KOPT-K1 (cell line): ENCODE data around the gene IGDCC3.

Experiments
- H3K27ac ChIP-seq: fragments of 200-600 bp; sonication (generic); 2 replicates; pipeline ENCODE4 v1.5.1; 2016; ENCODE audit warnings: antibody characterized with exemption, mild to moderate bottlenecking, low read depth, low read length; ENCODE audit not compliant: poor library complexity, severe bottlenecking
- H3K36me3 ChIP-seq: fragments of 200-600 bp; sonication (generic); 2 replicates; pipeline ENCODE4 v1.5.1; 2017; ENCODE audit warnings: antibody characterized with exemption, mild to moderate bottlenecking, low read length, moderate library complexity; ENCODE audit not compliant: insufficient read depth
- H3K9me3 ChIP-seq: fragments of 200-600 bp; sonication (generic); 2 replicates; pipeline ENCODE4 v1.5.1; 2017; ENCODE audit warnings: antibody characterized with exemption, low read length, mild to moderate bottlenecking; ENCODE audit not compliant: insufficient read depth, poor library complexity, severe bottlenecking

The IGDCC3 gene

DNA sequence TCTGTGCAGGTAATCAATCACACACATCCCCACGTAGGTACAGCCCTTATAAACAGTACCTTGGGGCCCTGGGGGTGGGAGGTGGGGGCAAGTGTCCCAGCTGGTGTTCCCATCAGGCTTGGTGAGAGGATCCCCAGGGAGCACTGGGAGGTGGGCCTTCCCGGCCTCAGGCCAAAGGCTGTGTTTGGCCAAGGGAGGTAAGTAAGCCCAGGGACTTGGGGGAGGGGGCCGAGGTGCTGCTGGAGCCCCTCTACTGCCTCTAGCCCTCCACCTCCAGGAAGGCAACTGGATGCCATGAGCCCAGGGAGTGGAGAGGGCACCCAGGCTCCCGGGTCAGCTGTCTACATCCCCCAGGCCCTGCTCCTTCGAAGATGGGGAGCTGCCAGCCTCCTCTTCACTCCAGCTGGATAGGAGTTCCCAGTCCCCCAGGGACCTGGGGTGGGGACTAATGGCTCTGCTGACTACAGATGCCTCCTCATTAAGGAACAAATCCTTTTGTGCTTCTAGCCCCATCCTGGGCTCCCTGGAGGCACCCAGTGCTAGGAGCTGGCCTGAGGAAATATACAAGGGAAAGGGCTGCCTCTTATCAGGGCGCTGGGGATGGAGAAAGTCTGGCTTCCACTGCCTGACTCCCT, 40.2 kb downstream of the IGDCC3 start:
- Histone ChIP-seq H3K36me3 (no peaks in the 10 kb centered on the region), H3K27ac (no peak overlapping the region), H3K9me3 (no peaks in the 10 kb centered on the region)

DNA sequence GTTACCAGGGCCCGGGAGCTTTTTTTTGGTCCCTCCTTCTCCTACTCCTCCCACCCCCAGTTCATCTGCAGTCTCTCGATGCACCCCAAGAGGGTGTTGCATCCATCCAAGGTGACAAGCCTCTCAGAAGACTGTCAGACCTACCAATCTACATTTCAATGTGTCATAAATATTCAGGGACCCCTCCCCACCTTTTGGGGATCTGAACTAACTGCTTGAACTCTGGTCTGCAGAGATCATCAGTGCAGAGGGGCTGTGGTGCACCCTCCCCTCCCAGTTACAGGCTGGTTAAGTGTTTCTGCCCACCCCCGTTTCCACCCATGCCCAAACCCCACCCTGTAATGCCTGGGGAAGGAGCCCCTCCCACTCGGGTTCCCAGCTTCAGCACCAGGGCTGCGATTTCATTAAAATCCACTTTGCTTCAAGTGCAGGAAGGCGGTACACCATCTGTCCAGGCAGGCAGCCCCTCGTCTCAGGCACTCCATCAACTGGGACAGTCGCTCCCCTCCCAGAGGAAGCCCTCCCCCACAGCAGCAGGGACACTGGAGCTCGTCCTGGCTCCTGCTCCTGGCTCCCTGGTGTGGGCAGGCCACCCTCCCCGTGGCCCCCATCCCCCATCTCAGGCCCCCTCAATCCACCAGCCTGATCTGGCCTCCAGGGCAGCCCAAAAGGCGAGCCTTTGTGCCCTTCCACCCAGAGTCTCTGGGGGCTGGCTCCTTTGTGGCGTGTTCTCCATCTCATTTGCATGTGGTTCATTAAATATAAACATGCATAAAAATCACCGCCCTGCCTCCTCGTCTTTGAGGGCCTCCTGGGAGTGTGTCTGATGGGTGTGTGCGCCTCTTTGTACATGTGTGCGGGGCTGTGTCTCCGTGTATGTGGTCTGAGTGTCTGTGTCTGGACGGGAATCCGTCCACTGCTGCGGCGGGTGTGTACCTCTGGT, 41.0 kb downstream of the IGDCC3 start:
- Histone ChIP-seq H3K36me3 (no peaks in the 10 kb centered on the region), H3K9me3 (no peaks in the 10 kb centered on the region), H3K27ac (no peak overlapping the region)

DNA sequence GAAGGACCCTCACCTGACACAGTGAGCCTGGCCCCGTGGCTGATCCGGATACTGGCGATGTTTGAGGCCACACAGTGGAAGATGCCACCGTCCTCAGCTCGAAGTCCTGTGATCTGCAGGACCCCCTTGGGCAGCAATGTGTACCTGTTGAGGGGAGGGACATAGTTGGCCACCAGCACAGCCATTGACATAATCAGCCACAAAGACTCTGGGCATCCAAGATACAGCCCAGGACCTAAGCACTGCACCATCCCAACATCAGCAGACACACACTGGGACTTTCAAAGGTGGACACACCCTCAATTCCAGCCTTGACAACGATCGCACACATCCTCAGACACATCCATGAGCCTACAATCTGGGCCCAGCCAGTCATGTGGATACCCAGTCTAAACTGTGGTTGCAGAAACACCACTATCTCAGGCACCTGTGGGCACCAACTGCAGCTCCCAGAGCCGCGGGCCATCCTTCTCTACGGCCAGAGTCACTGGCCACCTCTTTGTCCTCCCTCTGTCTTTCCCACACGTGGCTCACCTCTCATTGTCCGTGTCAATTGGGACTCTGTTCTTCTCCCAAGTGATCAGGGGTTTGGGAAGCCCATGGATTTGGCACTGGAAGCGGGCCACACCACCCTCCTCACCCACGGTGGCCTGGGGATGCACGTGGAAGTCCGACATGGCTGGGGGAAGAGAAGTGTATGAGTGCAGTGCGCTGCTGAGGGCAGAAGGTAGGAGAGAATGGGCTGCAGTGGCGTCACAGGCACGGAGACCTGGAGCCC, 42.3 kb downstream of the IGDCC3 start:
- Histone ChIP-seq H3K27ac (no peak overlapping the region), H3K36me3 (no peaks in the 10 kb centered on the region), H3K9me3 (no peaks in the 10 kb centered on the region)

GRCh38 chr15:65334586-65335231, 43.1 kb downstream of the IGDCC3 start:
- no peaks in the 10 kb centered on the region for H3K36me3 ChIP-seq
- no peaks in the 10 kb centered on the region for H3K9me3 ChIP-seq
- H3K27ac ChIP-seq = no peak overlapping the region

GRCh38 chr15:65333856-65334255, 43.9 kb downstream of the IGDCC3 start:
- H3K36me3 ChIP-seq = no peaks in the 10 kb centered on the region
- H3K9me3 ChIP-seq = no peaks in the 10 kb centered on the region
- H3K27ac ChIP-seq = no peak overlapping the region

- Histone ChIP-seq H3K9me3 (no peaks in the 10 kb centered on the region), H3K36me3 (no peaks in the 10 kb centered on the region)
Observed at GRCh38 chr15:65333148-65333820, 44.5 kb downstream of the IGDCC3 start.

GRCh38 chr15:65332391-65333147, 45.2 kb downstream of the IGDCC3 start:
- Histone ChIP-seq H3K9me3 (no peaks in the 10 kb centered on the region), H3K36me3 (no peaks in the 10 kb centered on the region), H3K27ac (no peak overlapping the region)

More at GRCh38 chr15:65333148-65333820, 44.5 kb downstream of the IGDCC3 start:
- H3K27ac ChIP-seq = no peak overlapping the region

DNA sequence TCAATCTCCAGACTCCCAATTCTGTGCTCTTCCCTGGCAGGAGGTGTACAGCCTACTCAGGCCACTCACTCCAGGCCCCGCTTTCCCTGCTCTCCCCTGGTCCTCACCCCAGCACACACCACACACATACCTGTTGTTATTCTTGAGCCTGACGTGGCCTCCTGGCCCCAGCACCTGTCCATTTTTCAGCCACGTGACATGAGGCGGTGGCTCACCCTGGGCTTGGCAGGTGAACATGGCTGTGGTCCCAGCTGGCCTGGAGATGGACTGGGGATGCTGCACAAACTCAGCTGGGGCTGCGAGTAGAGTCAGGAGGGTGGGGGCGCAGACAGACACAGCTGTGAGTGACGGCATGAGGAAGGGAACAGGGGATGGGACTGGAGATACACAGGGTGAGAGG, 46.0 kb downstream of the IGDCC3 start:
- H3K36me3 ChIP-seq = no peaks in the 10 kb centered on the region
- no peaks in the 10 kb centered on the region for H3K9me3 ChIP-seq
- no peak overlapping the region for H3K27ac ChIP-seq

DNA sequence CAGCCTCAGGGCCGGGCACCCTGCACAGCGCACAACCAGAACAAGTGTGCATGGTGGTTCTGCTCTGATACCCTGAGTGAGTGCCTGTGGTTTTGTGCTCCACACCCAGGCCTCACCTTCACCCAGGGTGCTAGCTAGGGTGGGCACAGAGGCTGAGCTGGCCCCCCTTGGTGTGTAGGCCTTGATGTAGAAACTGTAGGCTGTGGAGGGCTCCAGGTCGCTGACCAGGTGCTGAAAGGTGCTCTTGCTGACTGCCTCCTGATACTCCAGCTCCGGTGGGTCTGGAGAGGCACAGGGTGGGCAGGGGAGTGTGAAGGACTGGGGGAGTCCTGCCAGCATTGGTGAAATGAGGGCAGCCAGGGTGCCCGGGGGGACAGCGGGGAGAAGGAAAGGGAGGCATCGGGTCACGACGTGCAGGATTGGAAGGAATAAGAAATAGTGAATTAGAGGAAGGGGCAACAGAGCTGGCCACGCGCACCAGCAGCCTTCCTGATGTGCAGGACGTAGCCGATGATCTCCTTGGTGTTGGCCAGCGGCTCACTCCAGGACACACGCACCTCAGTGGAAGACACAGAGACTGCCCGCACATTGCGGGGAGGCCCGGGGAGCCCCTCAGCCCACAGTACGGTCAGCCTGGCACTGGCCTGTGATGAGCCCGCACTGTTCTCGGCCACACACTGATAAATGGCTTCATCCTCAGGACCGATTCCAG, 46.7 kb downstream of the IGDCC3 start:
- H3K9me3 ChIP-seq = no peaks in the 10 kb centered on the region
- no peaks in the 10 kb centered on the region for H3K36me3 ChIP-seq
- H3K27ac ChIP-seq = no peak overlapping the region

DNA sequence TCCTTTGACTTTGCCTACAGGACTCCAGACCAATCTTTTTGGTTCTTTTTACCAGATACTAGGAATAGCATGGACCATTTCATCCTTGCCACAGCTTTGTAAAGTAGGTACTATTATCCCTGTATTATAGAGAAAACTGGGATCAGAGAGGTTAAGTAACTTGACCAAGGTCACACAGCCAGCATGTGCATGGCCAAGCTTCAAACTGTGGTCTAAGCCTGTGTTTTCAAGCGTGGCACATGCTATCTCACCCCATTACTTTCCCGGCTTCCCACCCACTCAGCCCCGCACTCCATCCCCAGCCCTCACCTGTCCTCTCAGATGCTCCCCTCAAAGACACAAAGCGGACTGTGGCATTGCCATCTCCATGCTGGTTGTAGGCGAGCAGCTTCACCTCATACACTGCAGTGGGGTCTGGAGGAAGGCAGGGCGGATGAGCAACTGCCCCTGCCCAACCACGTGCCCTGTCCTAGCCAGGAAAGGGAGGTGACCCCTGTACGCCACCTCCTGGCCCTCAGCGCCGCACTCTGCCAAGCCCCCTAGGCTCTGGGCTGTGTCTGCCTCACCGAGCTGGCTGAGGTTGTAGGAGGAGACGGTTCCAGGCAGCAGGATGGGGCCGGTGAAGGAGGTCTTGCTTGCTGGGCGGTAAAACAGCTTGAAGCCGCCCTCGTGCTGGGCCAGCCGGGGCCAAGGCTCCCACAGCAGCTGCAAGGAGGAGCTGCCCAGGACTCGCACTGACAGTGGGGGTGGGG, 47.6 kb downstream of the IGDCC3 start:
- no peaks in the 10 kb centered on the region for H3K9me3 ChIP-seq
- no peak overlapping the region for H3K27ac ChIP-seq
- H3K36me3 ChIP-seq = no peaks in the 10 kb centered on the region

DNA sequence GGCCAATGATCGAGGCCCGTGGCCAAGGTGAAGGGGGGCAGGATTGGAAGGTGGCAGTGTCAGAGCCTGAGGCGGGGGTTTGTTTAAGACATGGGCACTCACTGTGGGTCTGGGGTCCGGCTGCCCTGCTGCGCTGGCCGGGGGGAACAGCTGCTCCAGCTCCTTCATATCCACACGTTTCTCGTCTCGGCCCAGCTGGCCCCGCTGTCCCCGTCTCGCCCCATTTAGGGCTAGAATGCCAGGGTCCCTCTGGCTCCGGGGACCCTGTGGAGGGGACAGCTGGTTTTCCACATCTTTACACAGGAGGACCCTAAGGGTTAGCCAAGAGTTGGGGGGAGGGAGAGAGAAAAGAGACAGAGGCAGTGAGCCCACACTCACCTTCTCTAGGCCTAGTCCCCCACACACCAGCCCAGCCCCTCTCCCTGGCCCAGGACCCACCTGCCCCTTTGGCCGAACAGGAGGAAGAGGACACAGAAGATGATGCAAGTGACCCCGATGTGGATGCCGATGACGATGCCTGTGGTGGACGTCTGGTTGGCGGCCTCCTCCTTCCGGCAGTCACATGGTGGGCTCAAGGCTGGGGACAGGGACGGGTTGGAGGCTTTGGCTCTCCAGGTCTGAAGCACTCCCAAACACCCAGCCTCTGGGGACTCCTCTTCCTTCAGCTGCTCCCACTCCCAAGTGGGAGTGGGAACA, 48.4 kb downstream of the IGDCC3 start:
- no peaks in the 10 kb centered on the region for H3K9me3 ChIP-seq
- H3K36me3 ChIP-seq = no peaks in the 10 kb centered on the region
- no peak overlapping the region for H3K27ac ChIP-seq

DNA sequence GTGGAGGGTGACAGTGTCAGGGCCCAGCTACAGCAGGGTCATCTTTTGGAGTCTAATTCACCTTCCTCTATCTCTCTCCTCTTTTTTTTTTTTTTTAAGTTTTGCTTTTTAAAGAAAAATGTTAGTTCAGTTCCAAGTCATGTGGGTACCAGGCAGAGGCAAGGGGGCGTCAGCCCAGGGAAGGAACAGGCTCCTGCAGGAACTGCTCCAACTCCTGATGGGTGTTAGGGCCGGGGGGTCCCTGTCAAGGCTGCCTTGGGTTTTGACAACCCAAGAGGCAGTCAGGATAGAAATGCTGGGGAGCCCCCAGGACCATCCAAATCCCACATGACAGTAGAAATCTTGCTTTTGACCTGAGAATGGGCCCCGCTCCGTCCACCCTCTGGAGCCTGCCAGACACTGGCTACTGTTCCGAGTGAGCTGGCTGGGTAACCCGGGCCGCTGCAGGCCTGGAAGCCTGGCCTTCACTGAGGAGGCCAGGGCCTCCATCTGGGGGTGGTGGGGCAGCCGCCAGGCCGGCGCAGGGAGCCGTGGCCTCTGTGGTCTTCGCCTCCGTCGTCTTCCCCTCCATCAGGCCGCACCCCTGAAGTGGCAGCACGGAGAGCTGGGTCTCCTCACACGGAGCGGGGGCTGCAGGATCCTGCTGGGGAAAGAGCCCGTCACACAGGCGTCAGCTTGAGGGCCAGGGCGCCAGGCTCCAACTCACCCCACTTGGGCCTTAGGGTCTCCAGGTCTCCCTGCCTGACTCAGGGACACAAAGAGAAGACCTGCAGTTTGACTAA, 49.1 kb downstream of the IGDCC3 start:
- H3K9me3 ChIP-seq = no peaks in the 10 kb centered on the region
- H3K27ac ChIP-seq = no peak overlapping the region
- H3K36me3 ChIP-seq = no peaks in the 10 kb centered on the region
